HCT116 (cell line): ENCODE data around the gene KRT2. TPM values are rescaled to one million over a fixed set of nuclear protein-coding genes. Genes with fewer than 3 reads are reported as not detected.

ENCODE experiments used
- ATAC-seq: fragments of 200-7000 bp; cut with Tn5 transposase; 2 replicates; pipeline ENCODE4 v1.9.1; 2020; ENCODE audit warnings: mild to moderate bottlenecking, moderate library complexity
- BruUV-seq: library from RNA; stranded (reverse); fragments of 400-500 nt; replicated peaks from 2 replicates; lab custom pipeline; 2021; lab: Mats Ljungman, UMichigan
- CTCF ChIA-PET: fragments of 300-600 bp; sonication (Branson Sonifier 250); formaldehyde crosslinking; loops from one replicate; lab custom pipeline; 2021; ENCODE audit warnings: antibody characterized with exemption; lab: Charles Lee
- POLR2A ChIA-PET: fragments of 300-600, 350-600 bp; sonication (Branson Sonifier 250); formaldehyde crosslinking; loops from one replicate; lab custom pipeline; 2021; ENCODE audit warnings: antibody characterized with exemption; lab: Charles Lee
- RAD21 ChIA-PET, 2 experiments: fragments of 300-600 bp; sonication (Branson Sonifier 250); formaldehyde crosslinking; loops; one replicate each; lab custom pipeline; 2023; ENCODE audit warnings: low total read pairs in 2 of 2; ENCODE audit not compliant: uncharacterized antibody in 2 of 2, unreplicated experiment in 2 of 2, low non-redundant PET in 1 of 2; lab: Charles Lee
- DNase-seq: peaks from one replicate; pipeline ENCODE4 v3.0.0-alpha.2; 2010; ENCODE audit warnings: low read depth, low spot score
- H2AFZ ChIP-seq: fragments of 200-600 bp; shearing (Covaris generic), sonication (generic); 2 replicates; pipeline ENCODE4 v1.6.1; 2017; ENCODE audit warnings: low read depth, mixed run types, mixed read lengths, antibody characterized with exemption, low read length; ENCODE audit not compliant: poor library complexity, severe bottlenecking
- H3K27ac ChIP-seq: 2 replicates; pipeline ENCODE4 v1.5.1; 2012; ENCODE audit warnings: low read depth, low read length
- H3K27me3 ChIP-seq: fragments of 200-600 bp; sonication (generic); 2 replicates; pipeline ENCODE4 v1.6.1; 2016; ENCODE audit warnings: mixed run types, low read length, mixed read lengths; ENCODE audit not compliant: insufficient read depth
- H3K36me3 ChIP-seq, 2 experiments: fragments of 200-500 bp in 1 of 2; fragments of 200-600 bp in 1 of 2; sonication (Bioruptor generic) in 1 of 2; sonication (generic) in 1 of 2; 2 replicates each; pipeline versions ENCODE4 v1.5.1 to v1.6.1; 2014 to 2016; ENCODE audit warnings: low read length in 2 of 2, inconsistent platforms in 1 of 2, mixed read lengths in 1 of 2, mixed run types in 1 of 2; ENCODE audit not compliant: insufficient read depth in 2 of 2, control insufficient read depth in 1 of 2
- H3K4me1 ChIP-seq, 2 experiments: fragments of 200-600 bp in 1 of 2; sonication (generic) in 1 of 2; 2 replicates each; pipeline versions ENCODE4 v1.5.1 to v1.6.1; 2012 to 2017; ENCODE audit warnings: low read length in 2 of 2, inconsistent platforms in 1 of 2, mild to moderate bottlenecking in 1 of 2, mixed read lengths in 1 of 2, mixed run types in 1 of 2, moderate library complexity in 1 of 2; ENCODE audit not compliant: insufficient read depth in 2 of 2, control insufficient read depth in 1 of 2
- H3K4me2 ChIP-seq: fragments of 200-600 bp; sonication (generic); 2 replicates; pipeline ENCODE4 v1.6.1; 2017; ENCODE audit warnings: mixed run types, low read length, mixed read lengths
- H3K4me3 ChIP-seq, 2 experiments: fragments of 200-600 bp in 1 of 2; sonication (generic) in 1 of 2; replicated peaks in 1 of 2; 2 replicates each; pipeline ENCODE4 v1.5.1; 2011 to 2016; ENCODE audit warnings: low read length in 2 of 2, control low read depth in 1 of 2, low read depth in 1 of 2, mild to moderate bottlenecking in 1 of 2, mixed read lengths in 1 of 2, mixed run types in 1 of 2
- H3K79me2 ChIP-seq: fragments of 200-600 bp; sonication (generic); 2 replicates; pipeline ENCODE4 v1.6.1; 2017; ENCODE audit warnings: mild to moderate bottlenecking, mixed run types, low read length, moderate library complexity, mixed read lengths; ENCODE audit not compliant: insufficient read depth
- H3K9ac ChIP-seq: fragments of 200-600 bp; sonication (generic); 2 replicates; pipeline ENCODE4 v1.6.1; 2016; ENCODE audit warnings: low read length, mixed read lengths
- H3K9me2 ChIP-seq: fragments of 200-600 bp; sonication (generic), shearing (Covaris generic); 2 replicates; pipeline ENCODE4 v1.6.1; 2017; ENCODE audit warnings: mixed run types, mild to moderate bottlenecking, moderate library complexity; ENCODE audit not compliant: insufficient read depth
- H3K9me3 ChIP-seq, 2 experiments: fragments of 200-500 bp in 1 of 2; fragments of 200-600 bp in 1 of 2; sonication (Bioruptor generic) in 1 of 2; sonication (generic) in 1 of 2; 2 replicates each; pipeline ENCODE4 v1.6.1; 2014 to 2017; ENCODE audit warnings: low read length in 2 of 2, mixed read lengths in 2 of 2, inconsistent platforms in 1 of 2, low read depth in 1 of 2, mild to moderate bottlenecking in 1 of 2, mixed run types in 1 of 2, moderate library complexity in 1 of 2; ENCODE audit not compliant: control insufficient read depth in 1 of 2, insufficient read depth in 1 of 2
- H4K20me1 ChIP-seq: fragments of 200-600 bp; sonication (generic), shearing (Covaris generic); 2 replicates; pipeline ENCODE4 v1.6.1; 2017; ENCODE audit warnings: mixed run types, mild to moderate bottlenecking, moderate library complexity; ENCODE audit not compliant: insufficient read depth
- ATF3 ChIP-seq: IDR thresholded peaks from 2 replicates; pipeline ENCODE4 v1.6.1; 2012
- CBX3 ChIP-seq: IDR thresholded peaks from 2 replicates; pipeline ENCODE4 v1.6.1; 2012; ENCODE audit warnings: low read depth
- CEBPB ChIP-seq: IDR thresholded peaks from 2 replicates; pipeline ENCODE4 v1.6.1; 2012; ENCODE audit warnings: low read depth
- CTCF ChIP-seq, 3 experiments: fragments of 200-600 bp in 1 of 3; sonication (generic) in 1 of 3; IDR thresholded peaks in 2 of 3; conservative IDR thresholded peaks in 1 of 3; 2 replicates each; pipeline ENCODE4 v1.5.1; 2012 to 2017; ENCODE audit warnings: low read depth in 2 of 3, low read length in 2 of 3, antibody characterized with exemption in 1 of 3, borderline replicate concordance in 1 of 3, control low read depth in 1 of 3, mild to moderate bottlenecking in 1 of 3, mixed read lengths in 1 of 3, mixed run types in 1 of 3, moderate library complexity in 1 of 3; ENCODE audit not compliant: insufficient read depth in 1 of 3
- EGR1 ChIP-seq: IDR thresholded peaks from 2 replicates; pipeline ENCODE4 v1.6.1; 2012; ENCODE audit warnings: low read depth
- ELF1 ChIP-seq: IDR thresholded peaks from 2 replicates; pipeline ENCODE4 v1.6.1; 2012; ENCODE audit warnings: low read depth, borderline replicate concordance
- EZH2phosphoT487 ChIP-seq: fragments of 200-600 bp; IDR thresholded peaks from 2 replicates; pipeline ENCODE4 v1.6.1; 2018; ENCODE audit warnings: antibody characterized with exemption, borderline replicate concordance
- FOSL1 ChIP-seq: IDR thresholded peaks from 2 replicates; pipeline ENCODE4 v1.6.1; 2012; ENCODE audit warnings: low read depth
- MAX ChIP-seq: IDR thresholded peaks from 2 replicates; pipeline ENCODE4 v1.6.1; 2012
- POLR2A ChIP-seq: IDR thresholded peaks from 2 replicates; pipeline ENCODE4 v1.7.0; 2011; ENCODE audit warnings: borderline replicate concordance; ENCODE audit not compliant: insufficient read depth, insufficient read length; ENCODE audit errors: extremely low read depth
- POLR2AphosphoS5 ChIP-seq: IDR thresholded peaks from 2 replicates; pipeline ENCODE4 v1.6.1; 2011; ENCODE audit warnings: mild to moderate bottlenecking, low read depth, low read length, moderate library complexity
- RAD21 ChIP-seq: IDR thresholded peaks from 2 replicates; pipeline ENCODE4 v1.6.1; 2012; ENCODE audit warnings: low read depth, mild to moderate bottlenecking
- REST ChIP-seq: IDR thresholded peaks from 2 replicates; pipeline ENCODE4 v1.6.1; 2012; ENCODE audit warnings: low read depth
- SIN3A ChIP-seq: IDR thresholded peaks from 2 replicates; pipeline ENCODE4 v1.6.1; 2012; ENCODE audit warnings: low read depth
- SP1 ChIP-seq: IDR thresholded peaks from 2 replicates; pipeline ENCODE4 v1.6.1; 2012; ENCODE audit warnings: low read depth
- SRF ChIP-seq: IDR thresholded peaks from 2 replicates; pipeline ENCODE4 v1.6.1; 2012; ENCODE audit warnings: low read depth
- TCF7L2 ChIP-seq: IDR thresholded peaks from 2 replicates; pipeline ENCODE4 v1.7.0; 2011; ENCODE audit warnings: borderline replicate concordance, inconsistent platforms; ENCODE audit not compliant: insufficient read depth, insufficient read length; ENCODE audit errors: extremely low read depth
- YY1 ChIP-seq: IDR thresholded peaks from 2 replicates; pipeline ENCODE4 v1.6.1; 2011; ENCODE audit warnings: low read length, low read depth, moderate library complexity, mild to moderate bottlenecking; ENCODE audit not compliant: insufficient replicate concordance; ENCODE audit errors: extremely low read depth
- ZFX ChIP-seq: fragments of 450-650 bp; IDR thresholded peaks from 2 replicates; pipeline ENCODE4 v1.6.1; 2017
- ZNF274 ChIP-seq: fragments of 200-500 bp; sonication (Bioruptor generic); IDR thresholded peaks from 2 replicates; pipeline ENCODE4 v1.6.1; 2014; ENCODE audit warnings: mild to moderate bottlenecking, low read depth, low read length, inconsistent platforms
- intact Hi-C: fragments of 100-400 bp; cut with micrococcal nuclease; formaldehyde crosslinking; loops from 2 replicates; pipeline ENCODE4 v1.10.0; 2022
- total RNA-seq: library from RNA; stranded (reverse); gene quantifications from one replicate; pipeline ENCODE4 v1.2.1, GENCODE V29; 2021; ENCODE audit not compliant: unreplicated experiment

The KRT2 gene
- total RNA-seq, 1 experiment from 2014 or later, result not detected

- intact Hi-C loops, result no loop called here
- H3K79me2 ChIP-seq, result no peaks in the 10 kb centered on the region
- H2AFZ ChIP-seq, result no peak overlapping the region
- TF ChIP-seq REST (no peak), POLR2AphosphoS5 (no peak), CTCF (IDR thresholded peaks at IDR 0.05 in 2 of 3, conservative IDR thresholded peaks at IDR 0.05 in 1 of 3; ENCODE audit: borderline replicate concordance in 1 of 3, insufficient read depth in 1 of 3, low read depth in 2 of 3, low read length in 2 of 3) (no peak), RAD21 (no peak), ATF3 (no peak), SP1 (no peak), ZFX (no peak), FOSL1 (no peak), TCF7L2 (no peak), SRF (no peak), YY1 (no peak), ELF1 (no peak), SIN3A (no peak), CBX3 (no peak), CEBPB (no peak), EZH2phosphoT487 (no peak), ZNF274 (no peak), EGR1 (no peak), MAX (no peak), POLR2A (no peak)
- no peaks in the 10 kb centered on the region for H3K27me3 ChIP-seq
- no peak overlapping the region for H3K27ac ChIP-seq
- no peak overlapping the region for H3K4me3 ChIP-seq
- no TSS peak for BruUV-seq
- ATAC-seq (no peak), DNase-seq (no peak)
- no peak overlapping the region for H3K9ac ChIP-seq
- ChIA-PET RAD21 (no interaction called here), CTCF (no interaction called here), POLR2A (no interaction called here)
- H3K9me2 ChIP-seq, result no peaks in the 10 kb centered on the region
- H3K36me3 ChIP-seq, result no peaks in the 10 kb centered on the region
- H3K9me3 ChIP-seq, result no peaks in the 10 kb centered on the region
- peaks cover 0 to 21% of the 10 kb centered on the region in 2 experiments; a peak in 3 of 4 replicates for H3K4me1 ChIP-seq
- H3K4me2 ChIP-seq, result no peak overlapping the region
- no peaks in the 10 kb centered on the region for H4K20me1 ChIP-seq
These were observed 44.7 kb downstream of the KRT2 start for GRCh38 chr12:52607314-52607713.
